Occipital lobe (tissue), 2 donors: ENCODE data around the gene KIF2B. TPM values are rescaled to one million over a fixed set of nuclear protein-coding genes. Genes with fewer than 3 reads are reported as not detected.
"Not testable (repeated sequence)": the region's sequence is repeated elsewhere in the genome, so short reads cannot be mapped to it uniquely, and the experiment has no call there.

Source experiments
- DNase-seq: peaks from one replicate; lab custom pipeline; 2025; lab: John Stamatoyannopoulos, UW
- total RNA-seq: library from RNA; depleted of rRNA; stranded (reverse); fragments of >200 nt; gene quantifications from one replicate; pipeline ENCODE4 v1.2.3, GENCODE V29; 2014

The KIF2B gene
- total RNA-seq = not detected

GRCh38 chr17:53822764-53823163 is at the start of gene KIF2B:
TSS of gene KIF2B (plus strand) at chr17:53822927. CDS start at chr17:53823034, 107 bp downstream.
- no peak for DNase-seq

- no peak for DNase-seq
Measured at GRCh38 chr17:53780320-53780719, 42.4 kb upstream of the KIF2B start.

- DNase-seq = no peak
Measured at GRCh38 chr17:53791551-53791950, 31.2 kb upstream of the KIF2B start.

- no peak for DNase-seq
Measured at GRCh38 chr17:53792451-53792850, 30.3 kb upstream of the KIF2B start.

- DNase-seq = no peak
Measured at GRCh38 chr17:53792997-53793396, 29.7 kb upstream of the KIF2B start.

- DNase-seq = no peak
Measured at GRCh38 chr17:53794875-53795274, 27.9 kb upstream of the KIF2B start.

- DNase-seq = no peak
Measured at GRCh38 chr17:53796642-53797041, 26.1 kb upstream of the KIF2B start.

GRCh38 chr17:53797501-53797900 is 25.2 kb upstream of the KIF2B start:
- no peak for DNase-seq

GRCh38 chr17:53804437-53804836 is 18.3 kb upstream of the KIF2B start:
- DNase-seq = no peak

- no peak for DNase-seq
Measured at GRCh38 chr17:53806473-53806872, 16.3 kb upstream of the KIF2B start.

- DNase-seq = no peak
Measured at GRCh38 chr17:53807286-53807685, 15.4 kb upstream of the KIF2B start.

GRCh38 chr17:53818271-53818670 is 4.5 kb upstream of the KIF2B start:
- DNase-seq = no peak

GRCh38 chr17:53818929-53819328 is 3.8 kb upstream of the KIF2B start:
- no peak for DNase-seq

- no peak for DNase-seq
Measured at GRCh38 chr17:53819956-53820355, 2.8 kb upstream of the KIF2B start.

- DNase-seq = no peak
Measured at GRCh38 chr17:53823341-53824050, 769 bp downstream of the KIF2B start.

GRCh38 chr17:53834771-53835170 is 12.0 kb downstream of the KIF2B start:
- not testable (repeated sequence) for DNase-seq

- no peak for DNase-seq
Measured at GRCh38 chr17:53837131-53837530, 14.4 kb downstream of the KIF2B start.

- no peak for DNase-seq
Measured at GRCh38 chr17:53844491-53845107, 21.9 kb downstream of the KIF2B start.

GRCh38 chr17:53871128-53871527 is 48.4 kb downstream of the KIF2B start:
- not testable (repeated sequence) for DNase-seq
